ENCODE data around the gene MELK.

GRCh38 chr9:36543916-36544315 lies 28.8 kb upstream of the MELK start:
- TF ChIP-seq CTCF (IDR thresholded peaks at IDR 0.05): no peak
- TF ChIP-seq POLR2A (IDR thresholded peaks at IDR 0.05): no peak
